Fibroblast of lung (primary cell): ENCODE measurements around the gene DIS3L.

Source experiments
- CTCF ChIP-seq, 2 donors: IDR thresholded peaks in 1 of 2; conservative IDR thresholded peaks in 1 of 2; 1 replicate in 1 of 2; 2 replicates in 1 of 2; pipeline ENCODE4 v1.5.1; 2011 to 2012; ENCODE audit warnings: low read length in 2 of 2, control low read depth in 1 of 2, inconsistent platforms in 1 of 2, low read depth in 1 of 2, mild to moderate bottlenecking in 1 of 2
- EZH2 ChIP-seq: IDR thresholded peaks from 2 replicates; pipeline ENCODE4 v1.5.1; 2012; ENCODE audit warnings: low read length, control low read depth, mild to moderate bottlenecking; ENCODE audit errors: missing control alignments

GRCh38 chr15:66374179-66374578, 80.8 kb downstream of the DIS3L start:
- TF ChIP-seq CTCF (conservative IDR thresholded peaks at IDR 0.05 in 1 of 2, IDR thresholded peaks at IDR 0.05 in 1 of 2; ENCODE audit: low read depth in 1 of 2, low read length in 2 of 2) (no peak), EZH2 (no peak)
